Mesothelial cell of epicardium (in vitro differentiated cells): Measurements from ENCODE around the gene SS18. TPM values are rescaled to one million over a fixed set of nuclear protein-coding genes. Genes with fewer than 3 reads are reported as not detected.

Experiments
- DNase-seq, 2 experiments: peaks; one replicate each; pipeline ENCODE4 v3.0.0; 2021; ENCODE audit warnings: low spot score in 2 of 2; ENCODE audit not compliant: unreplicated experiment in 2 of 2
- H3K27ac Mint-ChIP-seq: 2 replicates; pipeline ENCODE4 v1.8.0; 2021; ENCODE audit warnings: mixed read lengths
- H3K27me3 Mint-ChIP-seq: 2 replicates; pipeline ENCODE4 v1.8.0; 2021; ENCODE audit warnings: low read depth, mixed read lengths
- H3K36me3 Mint-ChIP-seq: 2 replicates; pipeline ENCODE4 v1.8.0; 2021; ENCODE audit warnings: mixed read lengths
- H3K4me1 Mint-ChIP-seq: 2 replicates; pipeline ENCODE4 v1.8.0; 2021; ENCODE audit warnings: mixed read lengths
- H3K4me3 Mint-ChIP-seq: 2 replicates; pipeline ENCODE4 v1.8.0; 2021; ENCODE audit warnings: mild to moderate bottlenecking, moderate library complexity, mixed read lengths
- H3K9me3 Mint-ChIP-seq: 2 replicates; pipeline ENCODE4 v1.8.0; 2021; ENCODE audit warnings: mixed read lengths
- total RNA-seq: library from RNA; stranded (reverse); gene quantifications from 3 replicates; pipeline ENCODE4 v1.2.1, GENCODE V29; 2021
- TF ChIP-seq, protein P1 (sequence below): fragments of 200-600 bp; sonication (generic); IDR thresholded peaks from one replicate; pipeline ENCODE4 v1.5.0; 2021; ENCODE audit warnings: antibody characterized with exemption; ENCODE audit not compliant: unreplicated experiment

SS18 gene
- total RNA-seq, 1 donor from 2014 or later: 97.9 TPM

DNA sequence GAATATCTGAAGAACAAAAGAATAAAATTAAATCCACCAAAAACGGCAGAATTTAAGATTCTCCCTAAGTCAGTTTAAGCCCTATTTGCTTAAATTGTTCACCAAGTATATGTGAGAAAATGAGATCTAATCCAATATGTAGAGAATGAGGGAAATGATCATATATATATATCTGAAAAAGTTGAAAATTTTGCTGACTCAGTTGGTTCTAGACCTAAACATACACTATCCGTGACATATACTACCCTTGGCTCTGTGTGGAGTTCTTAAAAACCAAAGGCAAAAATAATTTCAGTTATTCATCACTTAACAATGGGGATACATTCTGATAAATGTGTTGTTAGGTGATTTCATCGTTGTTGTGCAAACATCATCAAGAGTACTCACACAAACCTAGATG is 7.3 kb downstream of the SS18 start:
- peaks cover 10% of the 10 kb centered on the region for H3K4me1 Mint-ChIP-seq
- peaks cover 32% of the 10 kb centered on the region for H3K36me3 Mint-ChIP-seq
- no peaks in the 10 kb centered on the region for H3K9me3 Mint-ChIP-seq
- H3K27ac Mint-ChIP-seq: no peak overlapping the region
- DNase-seq: no peak
- H3K4me3 Mint-ChIP-seq: no peak overlapping the region
- no peaks in the 10 kb centered on the region for H3K27me3 Mint-ChIP-seq
- TF ChIP-seq, protein P1, sequence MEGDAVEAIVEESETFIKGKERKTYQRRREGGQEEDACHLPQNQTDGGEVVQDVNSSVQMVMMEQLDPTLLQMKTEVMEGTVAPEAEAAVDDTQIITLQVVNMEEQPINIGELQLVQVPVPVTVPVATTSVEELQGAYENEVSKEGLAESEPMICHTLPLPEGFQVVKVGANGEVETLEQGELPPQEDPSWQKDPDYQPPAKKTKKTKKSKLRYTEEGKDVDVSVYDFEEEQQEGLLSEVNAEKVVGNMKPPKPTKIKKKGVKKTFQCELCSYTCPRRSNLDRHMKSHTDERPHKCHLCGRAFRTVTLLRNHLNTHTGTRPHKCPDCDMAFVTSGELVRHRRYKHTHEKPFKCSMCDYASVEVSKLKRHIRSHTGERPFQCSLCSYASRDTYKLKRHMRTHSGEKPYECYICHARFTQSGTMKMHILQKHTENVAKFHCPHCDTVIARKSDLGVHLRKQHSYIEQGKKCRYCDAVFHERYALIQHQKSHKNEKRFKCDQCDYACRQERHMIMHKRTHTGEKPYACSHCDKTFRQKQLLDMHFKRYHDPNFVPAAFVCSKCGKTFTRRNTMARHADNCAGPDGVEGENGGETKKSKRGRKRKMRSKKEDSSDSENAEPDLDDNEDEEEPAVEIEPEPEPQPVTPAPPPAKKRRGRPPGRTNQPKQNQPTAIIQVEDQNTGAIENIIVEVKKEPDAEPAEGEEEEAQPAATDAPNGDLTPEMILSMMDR: no peak

DNA sequence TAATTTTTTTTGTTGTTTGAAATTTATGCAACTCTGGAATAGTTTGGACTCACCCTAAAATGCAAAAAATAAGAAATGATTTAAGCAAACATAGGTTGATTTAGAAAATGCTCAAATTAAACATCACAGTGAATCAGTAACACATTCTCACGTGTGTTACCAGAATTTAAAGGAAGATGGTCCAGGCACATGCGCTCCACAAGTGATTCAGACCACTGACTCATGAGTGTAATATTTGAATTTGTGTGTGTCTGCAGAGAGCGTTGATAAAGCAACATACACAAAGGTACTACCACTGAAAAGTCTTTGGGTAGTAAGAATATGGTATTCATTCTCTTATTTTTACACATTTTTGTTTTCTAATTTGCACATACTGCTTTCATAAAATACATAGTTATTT is 7.9 kb downstream of the SS18 start:
- Mint-ChIP-seq H3K36me3 (peaks cover 38% of the 10 kb centered on the region), H3K27me3 (no peaks in the 10 kb centered on the region), H3K4me3 (no peak overlapping the region), H3K27ac (no peak overlapping the region), H3K9me3 (no peaks in the 10 kb centered on the region), H3K4me1 (peaks cover 4% of the 10 kb centered on the region)
- no peak for DNase-seq
- TF ChIP-seq, protein P1: no peak

DNA sequence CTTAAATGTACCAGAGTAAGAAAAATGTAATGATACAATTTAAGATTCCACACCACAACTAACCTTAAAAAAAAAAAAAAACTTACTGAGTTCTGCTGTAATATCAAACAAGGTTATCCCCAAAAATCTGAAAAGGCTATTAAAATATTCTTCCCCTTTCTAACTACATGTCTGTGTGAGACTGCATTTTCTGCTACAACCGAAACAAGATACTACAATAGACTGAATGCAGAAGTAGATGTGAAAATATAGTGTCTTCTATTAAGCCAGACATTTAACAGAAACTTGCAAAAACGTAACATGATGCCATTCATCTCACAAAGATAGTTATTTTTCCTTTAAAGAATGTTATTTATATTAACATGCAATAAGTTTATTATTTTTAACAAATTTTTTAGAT is 16.2 kb downstream of the SS18 start:
- H3K4me1 Mint-ChIP-seq: no peaks in the 10 kb centered on the region
- peaks cover 35% of the 10 kb centered on the region for H3K9me3 Mint-ChIP-seq
- no peak overlapping the region for H3K4me3 Mint-ChIP-seq
- H3K27me3 Mint-ChIP-seq: no peaks in the 10 kb centered on the region
- H3K27ac Mint-ChIP-seq: no peak overlapping the region
- DNase-seq: no peak
- TF ChIP-seq, protein P1: no peak
- peaks cover 70% of the 10 kb centered on the region for H3K36me3 Mint-ChIP-seq

DNA sequence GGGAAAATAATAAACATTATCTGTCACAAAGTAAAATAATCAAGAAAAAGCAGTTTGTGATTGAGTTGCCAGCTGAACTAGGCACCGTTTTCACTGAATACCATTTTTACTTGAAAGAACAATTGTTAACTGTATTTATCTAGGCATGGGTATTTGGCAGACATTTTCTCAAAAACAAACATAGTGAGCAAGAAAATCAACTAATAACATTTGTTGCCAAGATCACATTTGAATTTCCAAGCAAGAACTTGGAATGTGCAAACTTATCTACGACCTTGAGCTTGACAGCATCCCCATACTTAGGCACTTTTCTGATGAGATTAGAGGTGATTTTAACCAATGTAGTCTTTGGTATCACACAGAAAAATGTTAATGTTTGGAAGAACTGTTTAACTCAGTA is 16.7 kb downstream of the SS18 start:
- Mint-ChIP-seq H3K4me1 (no peaks in the 10 kb centered on the region), H3K9me3 (peaks cover 35% of the 10 kb centered on the region), H3K36me3 (peaks cover 72% of the 10 kb centered on the region), H3K4me3 (no peak overlapping the region), H3K27ac (no peak overlapping the region), H3K27me3 (no peaks in the 10 kb centered on the region)
- TF ChIP-seq, protein P1: no peak
- no peak for DNase-seq

DNA sequence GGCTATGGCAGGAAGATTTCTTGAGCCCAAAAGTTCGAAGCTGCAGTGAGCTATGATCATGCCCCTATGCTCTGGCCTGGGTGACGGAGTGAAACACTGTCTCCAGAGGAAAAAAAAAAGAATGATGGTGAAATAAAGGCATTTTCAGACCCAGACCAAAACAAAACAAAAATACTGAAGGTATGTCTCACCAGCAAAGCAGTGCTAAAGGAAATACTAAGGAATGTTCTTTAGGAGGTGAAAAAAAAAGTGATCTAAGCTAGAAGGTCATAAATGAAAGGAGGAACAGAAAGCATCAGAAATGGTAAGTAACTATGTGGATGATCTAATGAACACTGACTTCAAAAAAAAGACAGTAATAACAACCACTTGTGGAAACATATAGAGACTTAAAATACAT is 18.7 kb downstream of the SS18 start:
- H3K27ac Mint-ChIP-seq: no peak overlapping the region
- no peaks in the 10 kb centered on the region for H3K27me3 Mint-ChIP-seq
- H3K36me3 Mint-ChIP-seq: peaks cover 69% of the 10 kb centered on the region
- H3K9me3 Mint-ChIP-seq: peaks cover 31% of the 10 kb centered on the region
- no peak for DNase-seq
- TF ChIP-seq, protein P1: no peak
- no peaks in the 10 kb centered on the region for H3K4me1 Mint-ChIP-seq
- no peak overlapping the region for H3K4me3 Mint-ChIP-seq

DNA sequence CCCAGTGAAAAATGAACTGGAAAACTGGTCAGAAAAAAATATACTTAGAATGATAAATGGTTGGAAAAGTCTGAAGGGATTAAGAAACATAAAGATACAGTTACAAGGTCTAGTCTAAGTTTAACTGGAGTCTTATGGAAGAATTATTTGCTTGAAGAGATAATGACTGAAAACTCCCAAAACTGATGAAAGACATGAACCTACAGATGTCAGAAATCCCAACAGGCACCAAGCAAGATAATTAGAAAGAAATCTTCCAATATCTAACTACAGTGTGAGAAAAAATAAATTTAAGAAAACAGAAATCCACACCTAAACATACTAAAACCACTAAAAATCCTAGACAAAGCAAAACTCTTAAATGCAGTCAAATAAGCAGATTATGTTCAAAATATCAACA is 19.4 kb downstream of the SS18 start:
- DNase-seq: no peak
- peaks cover 31% of the 10 kb centered on the region for H3K9me3 Mint-ChIP-seq
- H3K4me1 Mint-ChIP-seq: no peaks in the 10 kb centered on the region
- H3K36me3 Mint-ChIP-seq: peaks cover 70% of the 10 kb centered on the region
- no peak overlapping the region for H3K27ac Mint-ChIP-seq
- H3K4me3 Mint-ChIP-seq: no peak overlapping the region
- no peaks in the 10 kb centered on the region for H3K27me3 Mint-ChIP-seq
- TF ChIP-seq, protein P1: no peak
